HCT116 (cell line): ENCODE results near the gene COA1. TPM values are rescaled to one million over a fixed set of nuclear protein-coding genes. Genes with fewer than 3 reads are reported as not detected.

Source experiments
- ATAC-seq: fragments of 200-7000 bp; cut with Tn5 transposase; 2 replicates; pipeline ENCODE4 v1.9.1; 2020; ENCODE audit warnings: mild to moderate bottlenecking, moderate library complexity
- BruUV-seq: library from RNA; stranded (reverse); fragments of 400-500 nt; replicated peaks from 2 replicates; lab custom pipeline; 2021; lab: Mats Ljungman, UMichigan
- CTCF ChIA-PET: fragments of 300-600 bp; sonication (Branson Sonifier 250); formaldehyde crosslinking; loops from one replicate; lab custom pipeline; 2021; ENCODE audit warnings: antibody characterized with exemption; lab: Charles Lee
- POLR2A ChIA-PET: fragments of 300-600, 350-600 bp; sonication (Branson Sonifier 250); formaldehyde crosslinking; loops from one replicate; lab custom pipeline; 2021; ENCODE audit warnings: antibody characterized with exemption; lab: Charles Lee
- RAD21 ChIA-PET, 2 experiments: fragments of 300-600 bp; sonication (Branson Sonifier 250); formaldehyde crosslinking; loops; one replicate each; lab custom pipeline; 2023; ENCODE audit warnings: low total read pairs in 2 of 2; ENCODE audit not compliant: uncharacterized antibody in 2 of 2, unreplicated experiment in 2 of 2, low non-redundant PET in 1 of 2; lab: Charles Lee
- DNase-seq: peaks from one replicate; pipeline ENCODE4 v3.0.0-alpha.2; 2010; ENCODE audit warnings: low read depth, low spot score
- H2AFZ ChIP-seq: fragments of 200-600 bp; shearing (Covaris generic), sonication (generic); 2 replicates; pipeline ENCODE4 v1.6.1; 2017; ENCODE audit warnings: low read depth, mixed run types, mixed read lengths, antibody characterized with exemption, low read length; ENCODE audit not compliant: poor library complexity, severe bottlenecking
- H3K27ac ChIP-seq: 2 replicates; pipeline ENCODE4 v1.5.1; 2012; ENCODE audit warnings: low read depth, low read length
- H3K27me3 ChIP-seq: fragments of 200-600 bp; sonication (generic); 2 replicates; pipeline ENCODE4 v1.6.1; 2016; ENCODE audit warnings: mixed run types, low read length, mixed read lengths; ENCODE audit not compliant: insufficient read depth
- H3K36me3 ChIP-seq, 2 experiments: fragments of 200-500 bp in 1 of 2; fragments of 200-600 bp in 1 of 2; sonication (Bioruptor generic) in 1 of 2; sonication (generic) in 1 of 2; 2 replicates each; pipeline versions ENCODE4 v1.5.1 to v1.6.1; 2014 to 2016; ENCODE audit warnings: low read length in 2 of 2, inconsistent platforms in 1 of 2, mixed read lengths in 1 of 2, mixed run types in 1 of 2; ENCODE audit not compliant: insufficient read depth in 2 of 2, control insufficient read depth in 1 of 2
- H3K4me1 ChIP-seq, 2 experiments: fragments of 200-600 bp in 1 of 2; sonication (generic) in 1 of 2; 2 replicates each; pipeline versions ENCODE4 v1.5.1 to v1.6.1; 2012 to 2017; ENCODE audit warnings: low read length in 2 of 2, inconsistent platforms in 1 of 2, mild to moderate bottlenecking in 1 of 2, mixed read lengths in 1 of 2, mixed run types in 1 of 2, moderate library complexity in 1 of 2; ENCODE audit not compliant: insufficient read depth in 2 of 2, control insufficient read depth in 1 of 2
- H3K4me2 ChIP-seq: fragments of 200-600 bp; sonication (generic); 2 replicates; pipeline ENCODE4 v1.6.1; 2017; ENCODE audit warnings: mixed run types, low read length, mixed read lengths
- H3K4me3 ChIP-seq, 2 experiments: fragments of 200-600 bp in 1 of 2; sonication (generic) in 1 of 2; replicated peaks in 1 of 2; 2 replicates each; pipeline ENCODE4 v1.5.1; 2011 to 2016; ENCODE audit warnings: low read length in 2 of 2, control low read depth in 1 of 2, low read depth in 1 of 2, mild to moderate bottlenecking in 1 of 2, mixed read lengths in 1 of 2, mixed run types in 1 of 2
- H3K79me2 ChIP-seq: fragments of 200-600 bp; sonication (generic); 2 replicates; pipeline ENCODE4 v1.6.1; 2017; ENCODE audit warnings: mild to moderate bottlenecking, mixed run types, low read length, moderate library complexity, mixed read lengths; ENCODE audit not compliant: insufficient read depth
- H3K9ac ChIP-seq: fragments of 200-600 bp; sonication (generic); 2 replicates; pipeline ENCODE4 v1.6.1; 2016; ENCODE audit warnings: low read length, mixed read lengths
- H3K9me2 ChIP-seq: fragments of 200-600 bp; sonication (generic), shearing (Covaris generic); 2 replicates; pipeline ENCODE4 v1.6.1; 2017; ENCODE audit warnings: mixed run types, mild to moderate bottlenecking, moderate library complexity; ENCODE audit not compliant: insufficient read depth
- H3K9me3 ChIP-seq, 2 experiments: fragments of 200-500 bp in 1 of 2; fragments of 200-600 bp in 1 of 2; sonication (Bioruptor generic) in 1 of 2; sonication (generic) in 1 of 2; 2 replicates each; pipeline ENCODE4 v1.6.1; 2014 to 2017; ENCODE audit warnings: low read length in 2 of 2, mixed read lengths in 2 of 2, inconsistent platforms in 1 of 2, low read depth in 1 of 2, mild to moderate bottlenecking in 1 of 2, mixed run types in 1 of 2, moderate library complexity in 1 of 2; ENCODE audit not compliant: control insufficient read depth in 1 of 2, insufficient read depth in 1 of 2
- H4K20me1 ChIP-seq: fragments of 200-600 bp; sonication (generic), shearing (Covaris generic); 2 replicates; pipeline ENCODE4 v1.6.1; 2017; ENCODE audit warnings: mixed run types, mild to moderate bottlenecking, moderate library complexity; ENCODE audit not compliant: insufficient read depth
- ATF3 ChIP-seq: IDR thresholded peaks from 2 replicates; pipeline ENCODE4 v1.6.1; 2012
- CEBPB ChIP-seq: IDR thresholded peaks from 2 replicates; pipeline ENCODE4 v1.6.1; 2012; ENCODE audit warnings: low read depth
- EGR1 ChIP-seq: IDR thresholded peaks from 2 replicates; pipeline ENCODE4 v1.6.1; 2012; ENCODE audit warnings: low read depth
- ELF1 ChIP-seq: IDR thresholded peaks from 2 replicates; pipeline ENCODE4 v1.6.1; 2012; ENCODE audit warnings: low read depth, borderline replicate concordance
- EZH2phosphoT487 ChIP-seq: fragments of 200-600 bp; IDR thresholded peaks from 2 replicates; pipeline ENCODE4 v1.6.1; 2018; ENCODE audit warnings: antibody characterized with exemption, borderline replicate concordance
- POLR2AphosphoS5 ChIP-seq: IDR thresholded peaks from 2 replicates; pipeline ENCODE4 v1.6.1; 2011; ENCODE audit warnings: mild to moderate bottlenecking, low read depth, low read length, moderate library complexity
- RAD21 ChIP-seq: IDR thresholded peaks from 2 replicates; pipeline ENCODE4 v1.6.1; 2012; ENCODE audit warnings: low read depth, mild to moderate bottlenecking
- SIN3A ChIP-seq: IDR thresholded peaks from 2 replicates; pipeline ENCODE4 v1.6.1; 2012; ENCODE audit warnings: low read depth
- SP1 ChIP-seq: IDR thresholded peaks from 2 replicates; pipeline ENCODE4 v1.6.1; 2012; ENCODE audit warnings: low read depth
- SRF ChIP-seq: IDR thresholded peaks from 2 replicates; pipeline ENCODE4 v1.6.1; 2012; ENCODE audit warnings: low read depth
- TCF7L2 ChIP-seq: IDR thresholded peaks from 2 replicates; pipeline ENCODE4 v1.7.0; 2011; ENCODE audit warnings: borderline replicate concordance, inconsistent platforms; ENCODE audit not compliant: insufficient read depth, insufficient read length; ENCODE audit errors: extremely low read depth
- ZBTB33 ChIP-seq: IDR thresholded peaks from 2 replicates; pipeline ENCODE4 v1.6.1; 2011; ENCODE audit warnings: mild to moderate bottlenecking, low read length, moderate library complexity; ENCODE audit not compliant: insufficient replicate concordance; ENCODE audit errors: extremely low read depth
- ZFX ChIP-seq: fragments of 450-650 bp; IDR thresholded peaks from 2 replicates; pipeline ENCODE4 v1.6.1; 2017
- ZNF274 ChIP-seq: fragments of 200-500 bp; sonication (Bioruptor generic); IDR thresholded peaks from 2 replicates; pipeline ENCODE4 v1.6.1; 2014; ENCODE audit warnings: mild to moderate bottlenecking, low read depth, low read length, inconsistent platforms
- intact Hi-C: fragments of 100-400 bp; cut with micrococcal nuclease; formaldehyde crosslinking; loops from 2 replicates; pipeline ENCODE4 v1.10.0; 2022
- total RNA-seq: library from RNA; stranded (reverse); gene quantifications from one replicate; pipeline ENCODE4 v1.2.1, GENCODE V29; 2021; ENCODE audit not compliant: unreplicated experiment

COA1 gene
- total RNA-seq, 1 experiment from 2014 or later, result 78.5 TPM

- no peak for TF ChIP-seq SRF
Measured at GRCh38 chr7:43700059-43700501, 29.2 kb downstream of the COA1 start (continued).

- no peaks in the 10 kb centered on the region for H3K9me3 ChIP-seq
- no peaks in the 10 kb centered on the region for H3K27me3 ChIP-seq
- no peak overlapping the region for H3K4me3 ChIP-seq
- ATAC-seq, result no peak
- no peak for DNase-seq
- RAD21 ChIA-PET, result interaction anchor here in 1 of 2 experiments (4.3 kb wide), 1 partner anchor 117 kb away, joined by 35 read pairs; the partner anchor contains the start of gene STK17A
- BruUV-seq, result no TSS peak
- CTCF ChIA-PET, result interaction anchor here (0.9 to 4.9 kb wide), 8 partner anchors 46 to 258 kb away, joined by 3 to 194 read pairs (median 6); partner anchors contain the start of gene STK17A
- POLR2A ChIA-PET, result interaction anchor here (4.8 kb wide), 1 partner anchor 116 kb away, joined by 46 read pairs; the partner anchor contains the start of gene STK17A
- no peak for TF ChIP-seq SP1
- no peak for TF ChIP-seq ZFX
- H3K79me2 ChIP-seq, result peaks cover 89% of the 10 kb centered on the region
- H2AFZ ChIP-seq, result no peak overlapping the region
- H3K27ac ChIP-seq, result no peak overlapping the region
- H3K4me2 ChIP-seq, result no peak overlapping the region
- H3K9ac ChIP-seq, result no peak overlapping the region
- intact Hi-C loops, result no loop called here
- peaks cover 21 to 28% of the 10 kb centered on the region in 2 experiments for H3K4me1 ChIP-seq
- no peaks in the 10 kb centered on the region for H3K9me2 ChIP-seq
- no peaks in the 10 kb centered on the region for H3K36me3 ChIP-seq
- peaks cover 14% of the 10 kb centered on the region; the same call in 1 of the 2 replicates for H4K20me1 ChIP-seq
Measured at GRCh38 chr7:43698460-43699255, 30.7 kb downstream of the COA1 start.

GRCh38 chr7:43697690-43698089 is 31.6 kb downstream of the COA1 start:
- H3K4me2 ChIP-seq, result no peak overlapping the region
- RAD21 ChIA-PET, result interaction anchor here in 1 of 2 experiments (4.3 kb wide), 1 partner anchor 116 kb away, joined by 35 read pairs; the partner anchor contains the start of gene STK17A
- peaks cover 28 to 38% of the 10 kb centered on the region in 2 experiments for H3K4me1 ChIP-seq
- intact Hi-C loops, result no loop called here
- no peak overlapping the region for H2AFZ ChIP-seq
- peaks cover 89% of the 10 kb centered on the region for H3K79me2 ChIP-seq
- DNase-seq (no peak), ATAC-seq (no peak)
- H3K36me3 ChIP-seq, result no peaks in the 10 kb centered on the region
- H3K9me3 ChIP-seq, result no peaks in the 10 kb centered on the region
- no peaks in the 10 kb centered on the region for H3K9me2 ChIP-seq
- no peak overlapping the region for H3K27ac ChIP-seq
- POLR2A ChIA-PET, result interaction anchor here (4.8 kb wide), 1 partner anchor 115 kb away, joined by 46 read pairs; the partner anchor contains the start of gene STK17A
- CTCF ChIA-PET, result interaction anchor here (1.1 to 4.9 kb wide), 2 partner anchors 116 to 241 kb away, joined by 3 to 194 read pairs; partner anchors contain the start of gene STK17A
- H4K20me1 ChIP-seq, result peaks cover 17% of the 10 kb centered on the region; the same call in 1 of the 2 replicates
- no peak overlapping the region for H3K9ac ChIP-seq
- BruUV-seq, result no TSS peak
- no peak overlapping the region for H3K4me3 ChIP-seq
- no peaks in the 10 kb centered on the region for H3K27me3 ChIP-seq
- TF ChIP-seq TCF7L2, result no peak
- no peak for TF ChIP-seq SP1
- no peak for TF ChIP-seq ZNF274
- no peak for TF ChIP-seq EZH2phosphoT487
- no peak for TF ChIP-seq ATF3
- TF ChIP-seq ZBTB33, result no peak
- TF ChIP-seq EGR1, result no peak
- no peak for TF ChIP-seq ZFX
- TF ChIP-seq SIN3A, result no peak
- no peak for TF ChIP-seq POLR2AphosphoS5
- no peak for TF ChIP-seq SRF
- TF ChIP-seq CEBPB, result no peak
- no peak for TF ChIP-seq RAD21
- no peak for TF ChIP-seq ELF1
